OCI-LY7 (cell line): ENCODE measurements around the gene PSME4.

Source experiments
- EZH2phosphoT487 ChIP-seq: fragments of 200-600 bp; sonication (generic); IDR thresholded peaks from 2 replicates; pipeline ENCODE4 v1.6.1; 2018; ENCODE audit warnings: low read depth, borderline replicate concordance, mild to moderate bottlenecking, mixed run types, antibody characterized with exemption, low read length, moderate library complexity, mixed read lengths
- TF ChIP-seq, protein P1 (sequence below): fragments of 200-600 bp; sonication (generic); conservative IDR thresholded peaks from 2 replicates; pipeline ENCODE4 v1.5.1; 2014; ENCODE audit warnings: mild to moderate bottlenecking, antibody characterized with exemption, low read length, moderate library complexity, mixed read lengths

DNA sequence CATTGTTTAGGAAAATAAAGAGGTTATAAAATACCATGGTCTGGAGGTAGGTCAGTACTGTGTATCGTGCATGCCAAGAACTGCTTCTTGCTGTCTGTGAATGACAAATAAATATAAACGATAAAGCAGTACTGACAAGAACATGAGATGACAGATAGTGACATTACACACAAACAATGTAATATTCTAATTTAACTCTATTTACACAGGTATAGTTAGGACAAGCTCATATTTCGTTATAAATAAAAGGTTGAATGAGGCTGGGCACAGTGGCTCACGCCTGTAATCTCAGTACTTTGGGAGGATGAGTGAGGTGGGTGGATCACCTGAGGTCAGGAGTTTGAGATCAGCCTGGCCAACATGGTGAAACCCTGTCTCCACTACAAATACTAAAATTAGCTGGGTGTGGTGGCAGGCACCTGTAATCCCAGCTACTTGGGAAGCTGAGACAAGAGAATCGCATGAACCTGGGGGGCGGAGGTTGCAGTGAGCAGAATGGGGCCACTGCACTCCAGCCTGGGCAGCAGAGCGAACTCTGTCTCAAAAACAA, 96.3 kb downstream of the PSME4 start:
- TF ChIP-seq, protein P1, sequence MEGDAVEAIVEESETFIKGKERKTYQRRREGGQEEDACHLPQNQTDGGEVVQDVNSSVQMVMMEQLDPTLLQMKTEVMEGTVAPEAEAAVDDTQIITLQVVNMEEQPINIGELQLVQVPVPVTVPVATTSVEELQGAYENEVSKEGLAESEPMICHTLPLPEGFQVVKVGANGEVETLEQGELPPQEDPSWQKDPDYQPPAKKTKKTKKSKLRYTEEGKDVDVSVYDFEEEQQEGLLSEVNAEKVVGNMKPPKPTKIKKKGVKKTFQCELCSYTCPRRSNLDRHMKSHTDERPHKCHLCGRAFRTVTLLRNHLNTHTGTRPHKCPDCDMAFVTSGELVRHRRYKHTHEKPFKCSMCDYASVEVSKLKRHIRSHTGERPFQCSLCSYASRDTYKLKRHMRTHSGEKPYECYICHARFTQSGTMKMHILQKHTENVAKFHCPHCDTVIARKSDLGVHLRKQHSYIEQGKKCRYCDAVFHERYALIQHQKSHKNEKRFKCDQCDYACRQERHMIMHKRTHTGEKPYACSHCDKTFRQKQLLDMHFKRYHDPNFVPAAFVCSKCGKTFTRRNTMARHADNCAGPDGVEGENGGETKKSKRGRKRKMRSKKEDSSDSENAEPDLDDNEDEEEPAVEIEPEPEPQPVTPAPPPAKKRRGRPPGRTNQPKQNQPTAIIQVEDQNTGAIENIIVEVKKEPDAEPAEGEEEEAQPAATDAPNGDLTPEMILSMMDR: no peak
- no peak for TF ChIP-seq EZH2phosphoT487
